ENCODE measurements around the gene SPARCL1. TPM values are rescaled to one million over a fixed set of nuclear protein-coding genes. Genes with fewer than 3 reads are reported as not detected.

Gene SPARCL1
- total RNA-seq, 1 experiment from 2014 or later: 0.85 TPM

- TF ChIP-seq TEAD1 (CRISPR knock-in tag; IDR thresholded peaks at IDR 0.05) (no peak), ZNF219 (CRISPR knock-in tag; IDR thresholded peaks at IDR 0.05; ENCODE audit: borderline replicate concordance) (no peak), NR1H2 (CRISPR knock-in tag; IDR thresholded peaks at IDR 0.05) (no peak), USF1 (CRISPR knock-in tag; IDR thresholded peaks at IDR 0.05) (no peak), ZNF423 (CRISPR knock-in tag; IDR thresholded peaks at IDR 0.05) (no peak), TCF7 (CRISPR knock-in tag; IDR thresholded peaks at IDR 0.05; ENCODE audit: low read depth) (no peak), EMX1 (CRISPR knock-in tag; IDR thresholded peaks at IDR 0.05) (no peak), JUN (CRISPR knock-in tag; IDR thresholded peaks at IDR 0.05) (no peak), E2F1 (CRISPR knock-in tag; IDR thresholded peaks at IDR 0.05) (no peak), ETV6 (CRISPR knock-in tag; IDR thresholded peaks at IDR 0.05) (no peak)
- H3K4me1 Mint-ChIP-seq: peaks cover 18% of the 10 kb centered on the region
- no peak overlapping the region for H3K27ac Mint-ChIP-seq
- peaks cover 7% of the 10 kb centered on the region; the same call in 1 of the 2 replicates for H3K36me3 Mint-ChIP-seq
- H3K4me3 Mint-ChIP-seq: no peak overlapping the region
- POLR2A ChIA-PET: no interaction called here
- H3K9me3 Mint-ChIP-seq: peaks cover 13% of the 10 kb centered on the region
- H3K27me3 Mint-ChIP-seq (ENCODE audit: low read depth): no peaks in the 10 kb centered on the region; the same call in 1 of the 2 replicates
- DNase-seq (ENCODE audit: low spot score): no peak
- CTCF ChIA-PET: interaction anchor here (0.8 to 1.2 kb wide), 2 partner anchors 296 to 297 kb away, joined by 3 to 4 read pairs; no protein-coding TSS in a partner anchor
- no peak for ATAC-seq
These were observed 13.0 kb upstream of the SPARCL1 start for GRCh38 chr4:87541956-87542709.

GRCh38 chr4:87541521-87541920 lies 12.3 kb upstream of the SPARCL1 start:
- peaks cover 18% of the 10 kb centered on the region for H3K9me3 Mint-ChIP-seq
- ChIA-PET CTCF (interaction anchor here (0.6 to 1.2 kb wide), 3 partner anchors 296 to 307 kb away, joined by 3 to 5 read pairs (median 4); no protein-coding TSS in a partner anchor), POLR2A (no interaction called here)
- TF ChIP-seq GRHL2 (CRISPR knock-in tag; IDR thresholded peaks at IDR 0.05; ENCODE audit: insufficient replicate concordance, severe bottlenecking): no peak
- no peak for TF ChIP-seq HMGXB4 (CRISPR knock-in tag; IDR thresholded peaks at IDR 0.05)
- TF ChIP-seq ZNF263 (CRISPR knock-in tag; IDR thresholded peaks at IDR 0.05; ENCODE audit: low read depth): no peak
- no peak for TF ChIP-seq USF1 (CRISPR knock-in tag; IDR thresholded peaks at IDR 0.05)
- no peak for TF ChIP-seq MLX (CRISPR knock-in tag; IDR thresholded peaks at IDR 0.05)
- TF ChIP-seq ZNF121 (CRISPR knock-in tag; IDR thresholded peaks at IDR 0.05): no peak
- no peak for TF ChIP-seq NFE2L1 (CRISPR knock-in tag; IDR thresholded peaks at IDR 0.05)
- TF ChIP-seq NFYB (CRISPR knock-in tag; conservative IDR thresholded peaks at IDR 0.05; ENCODE audit: low read depth): no peak
- no peak for TF ChIP-seq TCF7 (CRISPR knock-in tag; IDR thresholded peaks at IDR 0.05; ENCODE audit: low read depth)
- TF ChIP-seq RELA (CRISPR knock-in tag; IDR thresholded peaks at IDR 0.05; ENCODE audit: borderline replicate concordance): no peak
- no peak overlapping the region for H3K4me3 Mint-ChIP-seq
- peaks cover 22% of the 10 kb centered on the region for H3K4me1 Mint-ChIP-seq
- H3K36me3 Mint-ChIP-seq: peaks cover 11% of the 10 kb centered on the region; the same call in 1 of the 2 replicates
- no peak for ATAC-seq
- H3K27me3 Mint-ChIP-seq (ENCODE audit: low read depth): no peaks in the 10 kb centered on the region; the same call in 1 of the 2 replicates
- no peak for DNase-seq (ENCODE audit: low spot score)
- no peak overlapping the region for H3K27ac Mint-ChIP-seq
